GM19099 (cell line): ENCODE measurements around the gene SLC39A11.

Experiments used
- POLR2A ChIP-seq: IDR thresholded peaks from 3 replicates; pipeline ENCODE4 v1.6.1; 2011; ENCODE audit warnings: low read depth; ENCODE audit not compliant: insufficient read length; ENCODE audit errors: extremely low read depth

The SLC39A11 gene

GRCh38 chr17:72946696-72947095, 145.8 kb downstream of the SLC39A11 start:
- no peak for TF ChIP-seq POLR2A

DNA sequence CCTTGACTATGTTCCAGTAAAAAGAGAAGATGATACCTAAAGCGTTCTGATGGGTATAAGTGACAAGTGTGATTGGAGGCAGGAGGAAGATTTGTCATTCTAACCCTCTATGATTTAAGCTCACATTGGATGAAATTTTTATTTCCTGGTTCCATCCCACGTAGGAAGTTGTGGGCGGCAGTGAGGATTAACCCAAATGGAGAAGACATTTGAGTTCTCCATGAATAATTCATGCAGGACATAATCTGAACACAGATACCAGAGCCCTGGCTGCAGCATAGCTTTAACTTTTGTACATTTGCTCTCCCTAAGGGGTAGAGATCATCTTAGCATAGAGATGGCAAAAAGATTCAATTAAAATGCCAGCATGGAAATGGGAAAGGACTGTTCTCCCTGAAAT, 146.3 kb downstream of the SLC39A11 start:
- TF ChIP-seq POLR2A: no peak

- TF ChIP-seq POLR2A: no peak
These were observed 147.0 kb downstream of the SLC39A11 start for GRCh38 chr17:72945473-72945872.

- TF ChIP-seq POLR2A: no peak
These were observed 148.4 kb downstream of the SLC39A11 start for GRCh38 chr17:72943826-72944689.

DNA sequence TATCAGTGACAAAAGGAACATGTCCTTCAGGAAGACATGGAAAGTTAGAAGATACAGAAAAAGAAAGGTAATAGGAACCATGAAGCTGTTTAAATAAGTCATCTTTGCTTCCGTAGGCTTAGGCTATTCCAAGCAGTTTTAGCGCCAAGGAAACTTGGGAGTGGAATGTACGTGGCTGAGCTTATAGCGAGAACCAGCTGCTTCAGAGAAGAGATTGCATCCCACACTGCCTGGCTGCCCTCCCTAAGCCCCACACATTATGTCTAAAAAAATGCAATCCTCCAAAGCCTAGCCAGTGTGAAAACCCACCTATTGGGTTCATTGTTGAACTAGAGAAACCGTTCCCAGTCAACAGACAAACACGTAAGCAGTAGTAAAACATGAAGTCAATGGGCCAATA, 149.9 kb downstream of the SLC39A11 start:
- TF ChIP-seq POLR2A: no peak

- no peak for TF ChIP-seq POLR2A
These were observed 152.0 kb downstream of the SLC39A11 start for GRCh38 chr17:72940496-72940895.

- no peak for TF ChIP-seq POLR2A
These were observed 154.0 kb downstream of the SLC39A11 start for GRCh38 chr17:72938482-72938881.

DNA sequence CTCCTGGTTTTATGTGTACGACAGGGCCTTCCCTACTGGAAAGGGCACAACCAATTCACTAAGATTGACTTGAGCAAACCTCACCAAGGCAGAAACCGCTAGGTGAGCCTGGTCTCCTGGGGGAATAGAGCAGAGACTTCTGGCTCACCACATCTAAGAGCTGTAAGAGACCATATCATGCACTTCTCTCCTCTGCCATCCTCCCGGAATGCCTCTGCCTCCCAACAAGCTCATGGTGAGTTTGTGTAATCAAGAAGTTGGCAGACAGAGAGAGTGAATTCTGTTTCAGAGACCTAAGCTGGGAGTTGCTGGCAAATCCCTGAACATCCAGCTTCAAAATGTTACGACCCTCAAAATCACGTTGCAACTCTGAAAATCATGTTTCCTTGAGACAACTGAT, 154.8 kb downstream of the SLC39A11 start:
- TF ChIP-seq POLR2A: no peak

- no peak for TF ChIP-seq POLR2A
These were observed 156.5 kb downstream of the SLC39A11 start for GRCh38 chr17:72935984-72936383.

DNA sequence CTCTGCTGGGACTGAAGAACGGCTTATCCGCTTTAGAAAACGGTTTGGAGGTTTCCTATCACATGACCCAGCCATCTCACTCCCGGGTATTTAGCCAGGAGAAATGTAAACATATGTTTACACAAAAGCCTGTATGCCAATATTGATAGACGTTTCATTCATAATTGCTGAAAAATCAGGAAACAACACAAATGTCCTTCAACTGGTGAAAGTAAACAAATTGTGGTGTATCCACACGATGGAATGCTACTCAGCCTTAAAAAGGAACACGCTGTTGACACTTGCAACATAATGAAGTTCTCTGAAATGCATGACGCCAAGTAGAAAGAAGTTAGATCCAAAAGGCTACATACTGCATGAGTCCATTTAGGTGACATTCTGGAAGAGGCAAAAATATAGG, 157.6 kb downstream of the SLC39A11 start:
- TF ChIP-seq POLR2A: no peak

GRCh38 chr17:72931635-72932034, 160.9 kb downstream of the SLC39A11 start:
- no peak for TF ChIP-seq POLR2A

GRCh38 chr17:72931163-72931562, 161.3 kb downstream of the SLC39A11 start:
- TF ChIP-seq POLR2A: no peak

- no peak for TF ChIP-seq POLR2A
These were observed 162.5 kb downstream of the SLC39A11 start for GRCh38 chr17:72930031-72930430.

GRCh38 chr17:72928454-72929136, 163.9 kb downstream of the SLC39A11 start:
- TF ChIP-seq POLR2A: no peak

GRCh38 chr17:72927760-72928159, 164.7 kb downstream of the SLC39A11 start:
- no peak for TF ChIP-seq POLR2A

GRCh38 chr17:72927146-72927545, 165.3 kb downstream of the SLC39A11 start:
- TF ChIP-seq POLR2A: no peak
